Activated naive CD8-positive, alpha-beta T cell treated with anti-CD3 and anti-CD28 coated beads, Interleukin-2, amount 10 ng/mL, durations not matched to agents 7 days and 5 days (primary cell): ENCODE data around the gene CD8B2. TPM values are rescaled to one million over a fixed set of nuclear protein-coding genes. Genes with fewer than 3 reads are reported as not detected.
"Not testable (repeated sequence)": the region's sequence is repeated elsewhere in the genome, so short reads cannot be mapped to it uniquely, and the experiment has no call there.

ENCODE experiments used
- ATAC-seq: fragments of 150-1000 bp; cut with Tn5 transposase; one replicate; pipeline ENCODE4 v1.10.0; 2021; ENCODE audit warnings: low read depth, moderate library complexity
- POLR2A ChIA-PET: fragments of 350-600 bp; sonication (Branson Sonifier 250); formaldehyde crosslinking; loops from one replicate; lab custom pipeline; 2021; ENCODE audit warnings: antibody characterized with exemption; lab: Charles Lee
- DNase-seq: peaks from one replicate; pipeline ENCODE4 v3.0.0; 2021
- H3K27ac Mint-ChIP-seq: one replicate; pipeline ENCODE4 v1.8.0; 2022; ENCODE audit warnings: mild to moderate bottlenecking, mixed read lengths
- H3K27me3 Mint-ChIP-seq: one replicate; pipeline ENCODE4 v1.8.0; 2022; ENCODE audit warnings: mild to moderate bottlenecking, moderate library complexity, mixed read lengths
- H3K36me3 Mint-ChIP-seq: one replicate; pipeline ENCODE4 v1.8.0; 2021; ENCODE audit warnings: mild to moderate bottlenecking, mixed read lengths
- H3K4me1 Mint-ChIP-seq: one replicate; pipeline ENCODE4 v1.8.0; 2021; ENCODE audit warnings: mixed read lengths
- H3K4me3 Mint-ChIP-seq: one replicate; pipeline ENCODE4 v1.8.0; 2022; ENCODE audit warnings: mild to moderate bottlenecking, moderate library complexity, mixed read lengths
- H3K9me3 Mint-ChIP-seq: one replicate; pipeline ENCODE4 v1.8.0; 2021; ENCODE audit warnings: mixed read lengths
- total RNA-seq, 2 experiments: library from RNA; stranded (reverse); gene quantifications; one replicate each; pipeline ENCODE4 v1.2.3, GENCODE V29; 2021

The CD8B2 gene
- 1 to 10 TPM; 7.3 to 8.6 TPM for total RNA-seq

DNA sequence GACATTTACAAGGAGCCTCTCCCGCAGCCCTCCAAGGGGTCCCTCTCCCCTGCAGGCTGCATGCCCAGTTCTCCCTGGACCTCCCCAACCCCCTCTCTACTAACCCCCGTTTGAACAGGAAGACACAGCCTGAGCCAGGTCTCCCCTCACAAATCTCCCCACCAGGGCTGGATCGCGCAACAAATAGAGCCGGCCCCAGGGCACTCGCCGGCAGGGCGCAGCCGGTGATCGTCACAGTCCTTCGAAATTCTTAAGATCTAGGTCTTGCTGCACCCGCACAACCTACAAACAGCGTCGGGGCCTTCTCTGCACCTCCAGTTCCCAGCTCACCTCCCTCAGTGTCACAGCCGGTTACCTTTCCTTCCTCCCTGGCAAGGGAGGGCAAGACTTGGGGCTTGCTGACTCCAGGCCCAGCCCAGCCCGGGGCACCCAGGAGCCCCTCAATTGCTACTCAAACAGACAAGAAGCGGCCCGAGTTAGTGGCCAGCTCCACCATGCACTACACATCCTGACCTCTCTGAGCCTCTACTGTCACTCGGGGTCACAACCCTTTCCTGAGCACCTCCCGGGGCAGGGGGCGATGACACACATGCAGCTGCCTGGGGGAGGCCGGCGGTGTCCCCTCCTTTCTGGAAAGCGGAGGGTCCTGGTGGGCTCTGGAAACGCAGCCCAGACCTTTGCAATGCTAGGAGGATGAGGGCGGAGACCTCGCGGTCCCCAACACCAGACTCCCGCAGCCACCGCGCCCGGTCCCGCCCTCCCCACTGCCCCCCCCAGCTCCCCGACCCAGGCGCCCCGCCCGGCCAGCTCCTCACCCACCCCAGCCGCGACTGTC is at the start of gene CD8B2:
CD8B2 (plus strand) TSS at position 814 of the 835 bp plus-strand sequence. CDS start 63 bp downstream, outside the sequence.
- H3K27me3 Mint-ChIP-seq: peaks cover 16% of the 10 kb centered on the region
- H3K4me3 Mint-ChIP-seq, POLR2A ChIA-PET, H3K9me3 Mint-ChIP-seq, H3K27ac Mint-ChIP-seq, H3K4me1 Mint-ChIP-seq, H3K36me3 Mint-ChIP-seq: not testable (repeated sequence)
- ATAC-seq (peak; percentile 52), DNase-seq (peak; percentile 42)

DNA sequence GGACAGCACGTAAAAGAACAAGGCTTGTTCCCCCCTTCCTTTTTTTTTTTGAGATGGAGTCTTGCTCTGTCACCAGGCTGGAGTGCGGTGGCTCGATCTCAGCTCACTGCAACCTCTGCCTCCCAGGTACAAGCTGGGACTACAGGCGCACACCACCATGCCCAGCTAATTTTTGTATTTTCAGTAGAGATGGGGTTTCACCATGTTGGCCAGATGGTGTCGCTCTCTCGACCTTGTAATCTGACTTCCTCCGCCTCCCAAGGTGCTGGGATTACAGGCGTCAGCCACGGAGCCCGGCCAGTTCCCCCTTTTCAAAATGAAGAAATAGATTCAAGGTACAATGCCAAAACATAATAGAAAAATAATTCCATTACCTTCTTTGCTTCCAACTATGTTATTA is 25.3 kb upstream of the CD8B2 start:
- H3K27me3 Mint-ChIP-seq, H3K4me1 Mint-ChIP-seq, H3K4me3 Mint-ChIP-seq, H3K27ac Mint-ChIP-seq, POLR2A ChIA-PET, DNase-seq, H3K9me3 Mint-ChIP-seq, ATAC-seq, H3K36me3 Mint-ChIP-seq: not testable (repeated sequence)

DNA sequence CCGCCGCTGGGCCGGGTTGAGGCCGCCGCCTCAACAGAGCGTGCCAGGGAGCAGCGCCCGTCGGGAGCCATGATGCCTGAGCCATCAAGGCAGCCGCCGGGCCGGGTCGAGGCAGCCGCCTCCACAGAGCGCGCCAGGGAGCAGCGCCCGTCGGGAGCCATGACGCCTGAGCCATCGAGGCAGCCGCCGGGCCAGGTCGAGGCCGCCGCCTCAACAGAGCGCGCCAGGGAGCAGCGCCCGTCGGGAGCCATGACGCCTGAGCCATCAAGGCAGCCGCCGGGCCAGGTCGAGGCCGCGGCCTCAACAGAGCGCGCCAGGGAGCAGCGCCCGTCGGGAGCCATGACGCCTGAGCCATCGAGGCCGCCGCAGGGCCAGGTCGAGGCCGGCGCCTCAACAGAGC is 19.6 kb upstream of the CD8B2 start:
- H3K36me3 Mint-ChIP-seq, H3K27ac Mint-ChIP-seq, H3K27me3 Mint-ChIP-seq, POLR2A ChIA-PET, H3K4me1 Mint-ChIP-seq, H3K4me3 Mint-ChIP-seq, ATAC-seq, H3K9me3 Mint-ChIP-seq, DNase-seq: not testable (repeated sequence)

DNA sequence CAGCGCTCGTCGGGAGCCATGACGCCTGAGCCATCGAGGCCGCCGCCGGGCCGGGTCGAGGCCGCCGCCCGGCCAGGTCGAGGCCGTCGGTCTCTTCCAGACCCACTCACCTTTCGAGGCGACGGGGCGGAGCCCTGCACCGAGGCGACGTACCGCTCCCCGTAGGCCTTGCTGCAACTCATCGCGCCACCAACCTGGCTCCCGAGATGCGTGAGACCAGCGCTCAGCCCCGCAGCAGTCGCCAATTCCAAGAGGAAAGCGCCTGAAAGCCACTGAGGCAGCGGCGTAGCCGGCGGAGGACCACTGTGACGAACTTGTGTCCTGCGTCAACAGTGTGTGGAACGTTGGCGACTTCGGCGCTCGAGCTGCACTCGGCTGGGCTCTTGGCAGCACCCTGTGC is 19.1 kb upstream of the CD8B2 start, which contains the start of gene RGPD3:
RGPD3 (minus strand) TSS at position 307 of the 400 bp plus-strand sequence; CDS start at position 182, 125 bp downstream.
- H3K4me3 Mint-ChIP-seq, H3K36me3 Mint-ChIP-seq, DNase-seq, POLR2A ChIA-PET, H3K27me3 Mint-ChIP-seq, H3K4me1 Mint-ChIP-seq, H3K9me3 Mint-ChIP-seq, H3K27ac Mint-ChIP-seq, ATAC-seq: not testable (repeated sequence)

DNA sequence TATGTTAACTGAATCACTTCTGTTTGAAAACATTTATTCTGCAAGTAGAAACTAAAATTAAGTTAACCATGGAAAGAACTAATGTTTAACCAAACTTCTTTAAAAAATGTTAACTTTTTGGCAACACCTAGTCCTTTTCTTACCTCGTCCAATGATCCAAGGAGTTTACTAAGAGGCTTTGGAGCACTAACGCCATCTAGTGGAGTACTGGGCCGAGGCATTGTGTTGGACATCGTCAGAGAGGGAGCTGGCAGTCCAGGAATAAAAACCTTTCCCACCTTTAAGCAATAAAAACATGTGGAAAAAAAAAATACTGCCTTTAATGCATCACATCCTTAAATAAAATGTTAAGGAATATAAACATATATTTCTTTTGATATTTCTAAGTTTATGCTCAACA is 16.5 kb upstream of the CD8B2 start:
- H3K27ac Mint-ChIP-seq, H3K27me3 Mint-ChIP-seq, H3K4me1 Mint-ChIP-seq, H3K9me3 Mint-ChIP-seq, POLR2A ChIA-PET, H3K4me3 Mint-ChIP-seq, H3K36me3 Mint-ChIP-seq: not testable (repeated sequence)
- ATAC-seq: peak; percentile 50
- DNase-seq: peak; percentile 39

DNA sequence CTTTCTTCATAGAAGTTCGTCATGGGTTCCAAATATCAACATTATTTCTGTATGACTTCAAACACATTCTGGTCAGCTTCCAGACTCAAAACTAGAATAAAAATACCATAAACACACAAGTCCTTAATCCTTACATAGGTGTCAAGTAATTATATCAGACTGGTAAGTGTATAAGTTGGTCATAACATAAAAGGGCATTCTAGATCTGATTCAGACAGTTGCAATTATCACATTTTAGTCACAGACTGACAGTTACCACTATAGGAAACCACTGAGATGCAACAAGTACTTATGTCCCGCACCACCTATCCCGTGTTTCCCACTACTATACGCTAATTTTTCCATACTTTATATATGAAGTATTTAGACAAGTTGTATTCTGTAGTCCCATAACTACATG is 9.5 kb upstream of the CD8B2 start:
- POLR2A ChIA-PET, H3K4me1 Mint-ChIP-seq, H3K27ac Mint-ChIP-seq, DNase-seq, ATAC-seq, H3K9me3 Mint-ChIP-seq, H3K36me3 Mint-ChIP-seq, H3K4me3 Mint-ChIP-seq, H3K27me3 Mint-ChIP-seq: not testable (repeated sequence)

DNA sequence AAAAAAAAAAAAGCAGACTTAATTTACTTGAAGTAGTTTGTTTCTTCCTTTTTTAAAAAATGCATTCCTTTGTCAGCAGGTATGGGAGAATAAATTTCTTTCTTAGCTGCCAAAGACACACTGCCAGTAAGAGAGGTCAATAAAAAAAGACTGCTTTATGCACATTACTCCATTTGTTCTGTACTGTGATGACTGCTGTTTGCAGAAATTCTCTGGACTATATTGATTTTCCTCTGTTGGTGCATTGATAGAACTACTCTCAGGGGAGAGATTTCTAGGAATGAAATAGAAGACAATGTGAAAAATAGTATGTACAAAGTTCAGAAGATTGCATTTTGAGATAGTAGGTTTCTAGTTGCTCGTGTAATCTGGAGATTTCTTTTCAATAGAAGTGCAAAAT is 7.6 kb upstream of the CD8B2 start:
- H3K36me3 Mint-ChIP-seq, ATAC-seq, H3K27ac Mint-ChIP-seq, DNase-seq, POLR2A ChIA-PET, H3K4me1 Mint-ChIP-seq, H3K9me3 Mint-ChIP-seq, H3K27me3 Mint-ChIP-seq, H3K4me3 Mint-ChIP-seq: not testable (repeated sequence)

DNA sequence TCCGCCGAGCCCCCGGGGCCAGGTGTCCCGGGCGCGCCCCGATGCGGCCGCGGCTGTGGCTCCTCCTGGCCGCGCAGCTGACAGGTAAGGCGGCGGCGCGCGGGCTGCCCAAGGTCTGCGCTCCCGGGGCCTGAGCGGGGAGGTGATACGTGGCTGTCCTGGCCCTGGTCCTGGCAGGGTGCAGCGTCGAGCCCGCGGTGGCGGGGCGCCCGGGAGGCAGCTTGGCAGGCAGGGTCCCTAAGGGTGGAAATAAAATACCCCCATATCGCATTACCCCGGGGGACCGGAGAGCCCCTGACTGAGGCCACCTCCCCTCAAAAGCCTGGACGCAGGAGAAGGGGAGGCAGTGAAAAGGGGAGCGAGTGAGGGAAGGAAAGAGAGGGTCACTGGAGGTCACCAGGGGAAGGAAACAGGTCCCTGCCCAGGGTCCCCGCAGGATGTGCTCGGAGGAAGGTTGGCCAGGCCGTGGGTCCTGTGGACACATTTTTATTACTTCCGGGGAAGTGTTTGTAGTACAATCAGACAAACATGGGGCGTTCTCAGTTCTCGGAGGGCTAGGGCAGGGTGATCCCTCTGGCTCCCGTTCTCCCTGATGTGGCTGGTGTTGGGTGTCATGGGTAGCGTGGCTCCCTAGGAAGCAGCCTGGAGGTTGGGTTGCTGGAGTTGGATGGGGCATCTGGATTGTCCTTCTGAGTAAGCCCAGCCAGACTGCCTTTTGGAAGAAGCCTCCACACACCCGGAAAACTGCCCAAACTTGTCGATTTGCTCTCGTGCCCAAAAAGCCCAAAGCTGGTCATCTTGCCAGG is 425 bp downstream of the CD8B2 start:
- POLR2A ChIA-PET, H3K4me1 Mint-ChIP-seq, H3K27ac Mint-ChIP-seq, H3K36me3 Mint-ChIP-seq, H3K9me3 Mint-ChIP-seq, DNase-seq, H3K4me3 Mint-ChIP-seq: not testable (repeated sequence)
- H3K27me3 Mint-ChIP-seq: peaks cover 16% of the 10 kb centered on the region
- peak; percentile 15 for ATAC-seq

DNA sequence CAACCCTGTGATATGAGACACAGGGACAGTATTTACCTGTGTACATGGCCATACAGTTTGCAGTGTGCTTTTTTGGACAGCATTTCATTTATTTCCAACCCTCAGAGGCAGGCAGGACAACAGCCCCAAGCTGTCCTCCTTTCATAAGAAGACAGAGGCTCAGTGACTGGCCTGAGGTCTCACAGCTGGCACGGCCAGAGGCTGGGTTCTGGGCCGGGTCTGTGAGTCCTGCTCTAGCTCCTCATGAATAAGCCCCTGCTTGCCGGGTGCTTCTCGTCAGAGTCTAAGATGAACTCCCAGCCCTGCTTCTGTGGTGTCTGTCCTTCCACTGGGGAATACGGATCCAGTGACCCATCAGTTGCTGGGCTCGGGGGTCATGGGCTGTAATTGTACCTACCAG is 2.5 kb downstream of the CD8B2 start:
- POLR2A ChIA-PET, H3K27ac Mint-ChIP-seq: not testable (repeated sequence)

DNA sequence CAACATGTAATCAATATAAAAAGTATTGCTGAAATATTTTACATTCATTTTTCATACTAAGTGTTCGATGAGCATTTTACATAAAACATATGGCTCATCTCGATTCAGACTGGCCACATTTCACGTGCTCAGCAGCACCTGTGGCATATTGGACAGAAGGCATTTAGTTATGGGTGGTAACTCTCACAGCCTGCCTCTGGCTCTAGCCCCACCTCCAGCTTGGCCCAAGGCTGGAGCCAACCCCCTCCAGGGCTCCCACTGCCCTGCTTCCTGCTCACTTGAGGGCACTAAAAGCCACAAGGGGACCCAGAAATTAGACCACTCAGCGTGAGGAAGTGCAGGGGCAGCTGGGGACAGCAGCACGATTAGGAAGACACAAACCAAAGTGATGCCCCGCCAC is 5.2 kb downstream of the CD8B2 start:
- ATAC-seq, H3K9me3 Mint-ChIP-seq, H3K4me3 Mint-ChIP-seq: not testable (repeated sequence)

More for the DNA sequence above, 2.5 kb downstream of the CD8B2 start:
- not testable (repeated sequence) for H3K36me3 Mint-ChIP-seq, H3K4me3 Mint-ChIP-seq, H3K9me3 Mint-ChIP-seq, H3K4me1 Mint-ChIP-seq, ATAC-seq, DNase-seq
- peaks cover 16% of the 10 kb centered on the region for H3K27me3 Mint-ChIP-seq

DNA sequence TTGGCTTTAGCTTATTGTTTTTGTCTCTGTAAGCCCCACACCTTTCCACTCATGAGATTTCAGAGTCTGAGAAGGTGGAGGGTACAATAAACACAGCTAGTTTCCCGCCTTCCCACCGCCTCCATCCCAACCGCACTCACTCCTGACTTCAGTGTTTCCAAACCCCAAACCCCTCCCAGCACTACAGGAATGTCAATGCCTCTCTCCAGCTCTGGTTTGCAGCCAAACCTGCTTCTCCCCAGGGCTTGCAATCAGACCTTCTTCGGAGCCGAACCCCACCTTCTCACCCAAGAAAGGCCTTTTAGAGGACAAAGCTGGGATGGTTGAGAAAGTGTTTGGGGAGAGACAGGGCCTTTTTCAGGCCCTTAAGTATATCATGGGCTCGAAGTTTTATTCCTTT is 5.7 kb downstream of the CD8B2 start:
- H3K27me3 Mint-ChIP-seq, H3K36me3 Mint-ChIP-seq, H3K4me1 Mint-ChIP-seq, H3K27ac Mint-ChIP-seq, H3K9me3 Mint-ChIP-seq, H3K4me3 Mint-ChIP-seq, POLR2A ChIA-PET, ATAC-seq, DNase-seq: not testable (repeated sequence)

More for the DNA sequence above, 5.2 kb downstream of the CD8B2 start:
- POLR2A ChIA-PET, DNase-seq, H3K27me3 Mint-ChIP-seq, H3K36me3 Mint-ChIP-seq, H3K27ac Mint-ChIP-seq, H3K4me1 Mint-ChIP-seq: not testable (repeated sequence)

DNA sequence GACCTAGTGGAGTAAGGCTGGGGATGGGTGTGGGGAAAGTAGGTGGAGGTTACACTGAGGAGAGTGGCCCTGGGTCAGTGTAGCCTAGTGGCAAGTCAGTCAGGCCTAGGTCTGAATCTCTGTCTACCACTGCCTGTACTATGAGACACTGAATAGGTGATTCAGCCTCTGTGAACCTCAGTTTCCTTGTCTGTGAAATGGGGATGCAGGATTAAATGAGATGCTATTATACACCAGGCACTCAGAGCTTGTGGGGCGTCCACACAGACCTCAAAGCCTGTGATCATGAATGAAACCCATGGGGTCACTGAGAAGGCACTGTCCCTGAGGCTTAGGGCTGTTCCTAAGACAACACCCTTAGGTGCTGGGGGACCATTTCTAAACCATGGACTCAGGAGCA is 11.4 kb downstream of the CD8B2 start:
- POLR2A ChIA-PET, H3K9me3 Mint-ChIP-seq, H3K27ac Mint-ChIP-seq: not testable (repeated sequence)

DNA sequence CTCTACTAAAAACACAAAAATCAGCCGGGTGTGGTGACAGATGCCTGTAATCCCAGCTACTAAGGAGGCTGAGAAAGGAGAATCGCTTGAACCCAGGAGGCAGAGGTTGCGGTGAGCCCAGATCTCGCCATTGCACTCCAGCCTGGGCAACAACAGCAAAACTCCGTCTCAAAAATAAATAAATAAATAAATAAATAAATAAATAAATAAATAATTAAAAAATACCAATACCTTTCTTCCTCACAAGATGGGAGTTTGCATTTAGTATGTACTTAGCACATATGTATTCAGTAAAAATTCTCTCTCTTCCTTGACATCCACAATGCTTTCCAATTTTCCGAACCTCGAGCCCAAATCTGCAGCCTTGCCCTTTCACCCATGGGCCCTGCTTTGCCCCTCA is 13.2 kb downstream of the CD8B2 start:
- H3K4me1 Mint-ChIP-seq, H3K27ac Mint-ChIP-seq, POLR2A ChIA-PET, H3K9me3 Mint-ChIP-seq, H3K27me3 Mint-ChIP-seq, H3K36me3 Mint-ChIP-seq, DNase-seq, H3K4me3 Mint-ChIP-seq, ATAC-seq: not testable (repeated sequence)

More for the DNA sequence above, 11.4 kb downstream of the CD8B2 start:
- not testable (repeated sequence) for ATAC-seq, DNase-seq, H3K36me3 Mint-ChIP-seq, H3K4me1 Mint-ChIP-seq, H3K27me3 Mint-ChIP-seq, H3K4me3 Mint-ChIP-seq

DNA sequence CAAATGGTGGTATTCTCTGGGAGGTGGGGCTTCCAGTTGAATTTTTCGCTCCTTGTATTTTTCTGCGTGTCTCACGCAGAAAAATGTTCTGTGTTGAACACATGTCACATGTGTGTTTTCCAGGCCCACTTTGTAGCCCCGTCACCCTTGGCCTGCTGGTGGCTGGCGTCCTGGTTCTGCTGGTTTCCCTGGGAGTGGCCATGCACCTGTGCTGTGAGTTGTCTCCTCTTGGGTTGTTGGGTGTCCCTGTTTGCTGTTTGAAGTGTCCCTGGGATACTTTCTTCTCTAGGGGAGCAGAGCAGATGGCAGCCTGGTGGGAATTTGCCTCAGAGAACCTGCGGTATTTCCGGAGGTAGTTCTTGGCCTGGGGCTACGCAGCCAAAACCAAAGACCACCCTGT is 15.2 kb downstream of the CD8B2 start:
- H3K9me3 Mint-ChIP-seq, H3K4me1 Mint-ChIP-seq, ATAC-seq, H3K36me3 Mint-ChIP-seq, DNase-seq, POLR2A ChIA-PET, H3K27ac Mint-ChIP-seq, H3K4me3 Mint-ChIP-seq, H3K27me3 Mint-ChIP-seq: not testable (repeated sequence)
